WTC11 (cell line): Measurements from ENCODE around the gene ASTN2.

Experiments
- ATF3 ChIP-seq: sonication (generic); formaldehyde crosslinking; conservative IDR thresholded peaks from 2 replicates; pipeline ENCODE4 v1.8.1; 2022; ENCODE audit warnings: mild to moderate bottlenecking, missing genetic modification reagents
- CBFB ChIP-seq: sonication (generic); formaldehyde crosslinking; IDR thresholded peaks from 2 replicates; pipeline ENCODE4 v1.8.1; 2022; ENCODE audit warnings: mild to moderate bottlenecking, low read depth, missing genetic modification reagents
- KAT7 ChIP-seq: sonication (generic); formaldehyde crosslinking; IDR thresholded peaks from 2 replicates; pipeline ENCODE4 v1.8.1; 2023; ENCODE audit warnings: missing genetic modification reagents, mild to moderate bottlenecking, borderline replicate concordance
- NFE2L1 ChIP-seq: sonication (generic); formaldehyde crosslinking; IDR thresholded peaks from 2 replicates; pipeline ENCODE4 v1.8.1; 2023; ENCODE audit warnings: missing genetic modification reagents
- SMAD3 ChIP-seq: sonication (generic); formaldehyde crosslinking; IDR thresholded peaks from 2 replicates; pipeline ENCODE4 v1.8.0; 2022; ENCODE audit warnings: missing genetic modification reagents, mild to moderate bottlenecking, borderline replicate concordance
- ZNF138 ChIP-seq: sonication (generic); formaldehyde crosslinking; conservative IDR thresholded peaks from 2 replicates; pipeline ENCODE4 v1.8.1; 2022; ENCODE audit warnings: mild to moderate bottlenecking, moderate library complexity, missing genetic modification reagents
- ZNF263 ChIP-seq: sonication (generic); formaldehyde crosslinking; IDR thresholded peaks from 2 replicates; pipeline ENCODE4 v1.8.1; 2022; ENCODE audit warnings: low read depth, mild to moderate bottlenecking, moderate library complexity, missing genetic modification reagents
- TF ChIP-seq, protein P1 (sequence below): fragments of 200-600 bp; IDR thresholded peaks from 2 replicates; pipeline ENCODE4 v1.8.0; 2022; ENCODE audit warnings: antibody characterized with exemption
- TF ChIP-seq, protein P2 (sequence below): sonication (generic); formaldehyde crosslinking; IDR thresholded peaks from 2 replicates; pipeline ENCODE4 v1.8.0; 2022; ENCODE audit warnings: mild to moderate bottlenecking, missing genetic modification reagents
- TF ChIP-seq, protein P3 (sequence below): sonication (generic); formaldehyde crosslinking; IDR thresholded peaks from 2 replicates; pipeline ENCODE4 v1.8.0; 2023; ENCODE audit warnings: mild to moderate bottlenecking, missing genetic modification reagents

- no peak for TF ChIP-seq ATF3
- TF ChIP-seq, protein P1, sequence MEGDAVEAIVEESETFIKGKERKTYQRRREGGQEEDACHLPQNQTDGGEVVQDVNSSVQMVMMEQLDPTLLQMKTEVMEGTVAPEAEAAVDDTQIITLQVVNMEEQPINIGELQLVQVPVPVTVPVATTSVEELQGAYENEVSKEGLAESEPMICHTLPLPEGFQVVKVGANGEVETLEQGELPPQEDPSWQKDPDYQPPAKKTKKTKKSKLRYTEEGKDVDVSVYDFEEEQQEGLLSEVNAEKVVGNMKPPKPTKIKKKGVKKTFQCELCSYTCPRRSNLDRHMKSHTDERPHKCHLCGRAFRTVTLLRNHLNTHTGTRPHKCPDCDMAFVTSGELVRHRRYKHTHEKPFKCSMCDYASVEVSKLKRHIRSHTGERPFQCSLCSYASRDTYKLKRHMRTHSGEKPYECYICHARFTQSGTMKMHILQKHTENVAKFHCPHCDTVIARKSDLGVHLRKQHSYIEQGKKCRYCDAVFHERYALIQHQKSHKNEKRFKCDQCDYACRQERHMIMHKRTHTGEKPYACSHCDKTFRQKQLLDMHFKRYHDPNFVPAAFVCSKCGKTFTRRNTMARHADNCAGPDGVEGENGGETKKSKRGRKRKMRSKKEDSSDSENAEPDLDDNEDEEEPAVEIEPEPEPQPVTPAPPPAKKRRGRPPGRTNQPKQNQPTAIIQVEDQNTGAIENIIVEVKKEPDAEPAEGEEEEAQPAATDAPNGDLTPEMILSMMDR, result no peak
- TF ChIP-seq KAT7, result no peak
- TF ChIP-seq CBFB (CRISPR knock-in tag), result no peak
- TF ChIP-seq, protein P2, sequence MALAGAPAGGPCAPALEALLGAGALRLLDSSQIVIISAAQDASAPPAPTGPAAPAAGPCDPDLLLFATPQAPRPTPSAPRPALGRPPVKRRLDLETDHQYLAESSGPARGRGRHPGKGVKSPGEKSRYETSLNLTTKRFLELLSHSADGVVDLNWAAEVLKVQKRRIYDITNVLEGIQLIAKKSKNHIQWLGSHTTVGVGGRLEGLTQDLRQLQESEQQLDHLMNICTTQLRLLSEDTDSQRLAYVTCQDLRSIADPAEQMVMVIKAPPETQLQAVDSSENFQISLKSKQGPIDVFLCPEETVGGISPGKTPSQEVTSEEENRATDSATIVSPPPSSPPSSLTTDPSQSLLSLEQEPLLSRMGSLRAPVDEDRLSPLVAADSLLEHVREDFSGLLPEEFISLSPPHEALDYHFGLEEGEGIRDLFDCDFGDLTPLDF (CRISPR knock-in tag), result no peak
- TF ChIP-seq, protein P3, sequence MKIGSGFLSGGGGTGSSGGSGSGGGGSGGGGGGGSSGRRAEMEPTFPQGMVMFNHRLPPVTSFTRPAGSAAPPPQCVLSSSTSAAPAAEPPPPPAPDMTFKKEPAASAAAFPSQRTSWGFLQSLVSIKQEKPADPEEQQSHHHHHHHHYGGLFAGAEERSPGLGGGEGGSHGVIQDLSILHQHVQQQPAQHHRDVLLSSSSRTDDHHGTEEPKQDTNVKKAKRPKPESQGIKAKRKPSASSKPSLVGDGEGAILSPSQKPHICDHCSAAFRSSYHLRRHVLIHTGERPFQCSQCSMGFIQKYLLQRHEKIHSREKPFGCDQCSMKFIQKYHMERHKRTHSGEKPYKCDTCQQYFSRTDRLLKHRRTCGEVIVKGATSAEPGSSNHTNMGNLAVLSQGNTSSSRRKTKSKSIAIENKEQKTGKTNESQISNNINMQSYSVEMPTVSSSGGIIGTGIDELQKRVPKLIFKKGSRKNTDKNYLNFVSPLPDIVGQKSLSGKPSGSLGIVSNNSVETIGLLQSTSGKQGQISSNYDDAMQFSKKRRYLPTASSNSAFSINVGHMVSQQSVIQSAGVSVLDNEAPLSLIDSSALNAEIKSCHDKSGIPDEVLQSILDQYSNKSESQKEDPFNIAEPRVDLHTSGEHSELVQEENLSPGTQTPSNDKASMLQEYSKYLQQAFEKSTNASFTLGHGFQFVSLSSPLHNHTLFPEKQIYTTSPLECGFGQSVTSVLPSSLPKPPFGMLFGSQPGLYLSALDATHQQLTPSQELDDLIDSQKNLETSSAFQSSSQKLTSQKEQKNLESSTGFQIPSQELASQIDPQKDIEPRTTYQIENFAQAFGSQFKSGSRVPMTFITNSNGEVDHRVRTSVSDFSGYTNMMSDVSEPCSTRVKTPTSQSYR, result no peak
- TF ChIP-seq ZNF263 (CRISPR knock-in tag), result no peak
- no peak for TF ChIP-seq SMAD3 (CRISPR knock-in tag)
- no peak for TF ChIP-seq ZNF138 (CRISPR knock-in tag)
- TF ChIP-seq NFE2L1 (CRISPR knock-in tag), result no peak
These were observed 406.4 kb downstream of the ASTN2 start for GRCh38 chr9:117008461-117008860.
